GM21723 (cell line): ENCODE results near the gene SLC25A26.

Source experiments
- ATAC-seq: cut with Tn5 transposase; IDR thresholded peaks from one replicate; pipeline ENCODE4 v1.9.1; 2021; ENCODE audit warnings: mild to moderate bottlenecking, moderate library complexity; ENCODE audit not compliant: unreplicated experiment

SLC25A26 gene

DNA sequence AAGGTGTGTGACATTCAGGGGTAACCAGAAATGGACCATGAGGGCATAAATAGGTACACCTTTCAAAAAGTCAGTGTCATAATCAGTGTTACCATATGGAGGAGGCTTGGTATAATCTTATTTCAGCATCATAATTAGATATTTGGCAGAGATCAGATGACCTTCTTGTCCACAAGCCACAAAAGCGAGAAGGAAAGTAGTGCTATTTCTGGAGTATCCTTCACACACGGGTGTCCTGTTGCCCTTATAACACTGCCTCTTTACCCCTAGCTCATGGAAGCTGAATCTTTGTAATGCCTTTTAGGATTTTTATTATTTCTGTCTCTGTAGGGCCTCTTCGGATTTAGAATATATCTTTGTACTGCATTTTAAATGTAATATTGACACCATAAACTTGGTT is 147.2 kb downstream of the SLC25A26 start:
- ATAC-seq, result no peak

DNA sequence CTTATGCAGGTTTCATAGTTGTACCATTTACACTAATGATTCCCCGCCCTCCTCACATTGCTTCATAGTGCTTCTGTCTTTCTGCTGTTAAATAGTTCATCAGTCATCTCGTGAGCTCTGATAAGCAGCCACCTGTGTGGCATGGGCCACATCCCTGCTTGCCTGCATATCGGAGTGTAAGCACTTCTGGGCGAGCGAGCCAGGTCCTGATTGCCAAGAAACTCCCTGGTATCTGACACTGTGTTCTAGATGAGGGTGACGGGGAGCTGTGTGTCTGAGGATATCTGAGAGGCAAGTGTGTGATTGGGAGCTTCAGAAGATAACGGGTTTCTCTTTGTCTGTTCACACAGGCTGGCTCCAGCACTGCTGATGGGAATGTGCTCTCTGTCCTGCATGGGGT is 149.4 kb downstream of the SLC25A26 start:
- ATAC-seq, result no peak

- ATAC-seq, result no peak
These were observed 150.6 kb downstream of the SLC25A26 start for GRCh38 chr3:66371432-66371831.

GRCh38 chr3:66372681-66373350 is 152.0 kb downstream of the SLC25A26 start:
- ATAC-seq, result no peak

GRCh38 chr3:66376568-66376967 is 155.8 kb downstream of the SLC25A26 start:
- no peak for ATAC-seq

DNA sequence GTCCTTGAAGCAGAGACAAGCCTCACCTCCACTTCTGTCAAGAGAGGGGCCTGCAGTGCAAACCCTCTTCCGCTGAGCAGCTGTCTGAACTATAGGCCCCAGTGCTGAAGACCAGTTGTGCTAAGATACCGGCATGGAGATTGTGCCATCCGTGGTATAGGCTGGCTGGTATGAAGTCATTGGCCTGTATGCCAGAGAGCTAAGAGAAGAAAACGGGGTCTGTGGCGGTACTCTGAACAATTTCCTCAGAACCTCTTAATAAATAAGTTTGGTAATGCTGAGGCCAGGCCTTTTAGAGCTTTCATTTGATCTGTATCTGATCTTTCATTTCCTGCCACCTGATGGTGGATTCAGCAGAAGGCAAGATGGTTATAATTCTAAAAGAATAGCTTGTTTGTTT is 157.0 kb downstream of the SLC25A26 start:
- ATAC-seq, result no peak

DNA sequence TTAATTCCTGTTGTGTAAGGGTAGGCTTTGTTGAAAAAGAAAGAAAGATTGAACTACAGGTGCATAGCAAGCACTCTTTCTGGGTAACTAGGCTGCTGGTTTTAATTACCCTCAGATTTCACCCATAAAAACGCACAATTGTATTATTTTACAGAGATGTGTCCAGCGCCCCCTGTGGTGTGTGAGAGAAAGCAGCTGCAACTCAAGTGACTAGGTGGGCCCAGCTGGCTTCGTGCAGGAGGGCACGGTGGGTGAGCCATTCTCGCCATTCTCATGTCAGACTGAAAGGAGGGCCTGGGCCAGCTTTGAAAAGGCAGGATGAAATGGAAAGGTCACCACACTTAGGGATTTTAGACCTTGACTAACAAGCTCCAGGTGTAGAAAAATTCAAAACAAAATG is 157.5 kb downstream of the SLC25A26 start:
- no peak for ATAC-seq

GRCh38 chr3:66379565-66379964 is 158.8 kb downstream of the SLC25A26 start:
- ATAC-seq, result no peak

DNA sequence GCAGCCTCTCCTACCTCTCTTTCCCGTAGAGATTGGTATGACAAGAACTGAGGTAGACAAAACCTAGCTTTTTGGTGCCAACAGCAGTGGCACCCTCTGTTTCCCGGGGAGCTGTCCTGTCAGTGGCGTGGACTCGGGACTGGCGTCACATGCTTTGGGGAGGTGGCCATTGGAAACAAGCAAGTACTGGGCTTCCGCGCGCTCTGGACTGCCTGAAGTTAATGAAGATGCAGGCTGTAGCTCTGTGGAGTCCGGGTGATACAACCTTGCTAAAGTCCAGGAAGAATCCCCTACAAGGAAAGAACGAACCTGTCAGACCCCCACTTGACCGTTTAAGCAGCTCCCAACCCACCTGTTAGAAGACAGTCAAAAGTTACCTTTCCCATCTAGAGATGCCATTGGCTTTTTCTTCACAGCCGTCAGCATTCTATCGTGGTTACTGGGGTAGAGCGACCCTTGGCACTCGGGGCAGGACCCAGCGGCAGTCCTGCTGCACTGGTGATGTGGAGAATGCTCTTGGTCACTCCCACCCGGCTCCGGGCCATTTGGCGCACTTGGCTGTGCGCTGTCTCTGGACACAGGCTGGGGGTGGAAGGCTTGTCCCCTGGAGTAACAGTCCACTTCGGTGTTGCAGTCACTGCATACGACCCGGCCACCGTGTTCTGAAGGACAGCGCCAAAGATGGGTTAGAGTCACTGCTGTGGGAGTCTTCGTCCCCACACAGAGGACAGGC is 159.6 kb downstream of the SLC25A26 start:
- no peak for ATAC-seq

DNA sequence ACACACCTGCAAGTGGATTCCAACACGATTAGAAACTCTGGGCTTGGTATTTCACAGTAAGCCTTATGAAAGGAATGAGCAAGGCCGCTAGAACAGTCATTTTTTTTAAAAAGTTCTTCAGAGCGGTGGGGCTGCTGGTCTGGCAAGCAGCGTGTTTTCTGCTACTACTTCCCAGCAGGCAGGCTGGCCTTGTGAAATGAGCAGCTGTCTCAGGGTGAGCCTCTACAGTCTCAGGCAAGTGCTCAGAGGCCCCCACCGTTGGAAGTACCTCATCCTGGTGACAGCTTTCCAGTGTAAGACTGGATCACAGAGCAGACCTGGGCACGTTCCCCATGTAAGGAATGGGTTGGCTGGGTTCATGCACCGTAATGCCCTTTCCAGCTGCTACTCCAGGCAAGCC is 160.8 kb downstream of the SLC25A26 start:
- no peak for ATAC-seq

GRCh38 chr3:66382142-66382541 is 161.3 kb downstream of the SLC25A26 start:
- no peak for ATAC-seq

DNA sequence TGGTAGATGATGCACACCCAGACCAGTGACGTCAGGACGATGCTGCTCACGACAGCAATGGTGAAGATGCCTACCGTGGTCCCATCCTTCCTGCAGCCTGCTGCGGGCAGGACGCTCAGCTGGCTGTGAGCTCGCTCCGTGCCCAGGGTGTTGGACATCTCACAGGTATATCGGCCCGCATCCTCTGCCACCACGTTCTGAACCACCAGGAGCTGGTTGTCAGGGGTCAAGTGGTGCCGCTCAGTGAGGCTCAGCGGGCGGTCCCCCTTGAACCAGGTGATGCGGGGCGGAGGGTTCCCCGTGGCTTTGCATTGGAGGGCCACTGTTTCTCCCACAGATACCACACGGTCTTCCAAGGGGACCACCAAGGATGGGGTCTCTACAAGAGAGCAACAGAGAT is 162.2 kb downstream of the SLC25A26 start:
- no peak for ATAC-seq

DNA sequence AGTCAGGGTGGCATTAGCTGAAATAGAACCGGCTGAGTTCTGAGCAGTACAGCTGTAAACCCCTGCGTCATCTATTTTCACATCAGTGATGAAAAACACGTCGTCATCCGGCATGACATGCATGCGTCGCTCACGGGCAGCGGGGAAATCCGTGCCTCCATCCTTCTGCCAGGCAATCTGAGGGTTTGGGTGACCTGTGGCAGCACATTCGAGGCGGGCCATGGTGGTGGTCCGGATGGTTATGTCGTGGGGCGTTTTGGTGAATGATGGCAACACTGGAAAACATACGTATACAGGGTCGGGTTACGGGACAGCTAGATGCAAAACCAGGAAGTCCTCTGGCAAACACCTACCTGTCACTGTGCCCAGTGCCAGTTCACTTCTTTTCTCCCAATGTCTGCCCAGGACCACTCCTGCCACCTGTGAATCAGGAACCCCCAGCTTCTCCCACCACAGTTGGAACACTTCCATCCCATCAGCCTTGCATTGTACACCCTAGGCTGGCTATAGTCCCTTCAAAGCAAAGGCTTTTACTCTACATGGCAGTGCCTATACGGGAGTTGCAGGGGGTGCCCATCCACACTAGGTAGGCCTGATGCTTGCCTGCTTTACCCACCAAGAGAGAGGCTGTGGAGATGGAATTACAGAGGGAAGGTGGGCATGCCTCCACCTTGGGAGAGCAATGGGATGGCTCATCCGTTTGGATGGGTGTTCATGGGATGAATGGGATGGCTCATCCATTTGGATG is 163.4 kb downstream of the SLC25A26 start:
- ATAC-seq, result no peak

- ATAC-seq, result no peak
These were observed 164.3 kb downstream of the SLC25A26 start for GRCh38 chr3:66385066-66385465.

DNA sequence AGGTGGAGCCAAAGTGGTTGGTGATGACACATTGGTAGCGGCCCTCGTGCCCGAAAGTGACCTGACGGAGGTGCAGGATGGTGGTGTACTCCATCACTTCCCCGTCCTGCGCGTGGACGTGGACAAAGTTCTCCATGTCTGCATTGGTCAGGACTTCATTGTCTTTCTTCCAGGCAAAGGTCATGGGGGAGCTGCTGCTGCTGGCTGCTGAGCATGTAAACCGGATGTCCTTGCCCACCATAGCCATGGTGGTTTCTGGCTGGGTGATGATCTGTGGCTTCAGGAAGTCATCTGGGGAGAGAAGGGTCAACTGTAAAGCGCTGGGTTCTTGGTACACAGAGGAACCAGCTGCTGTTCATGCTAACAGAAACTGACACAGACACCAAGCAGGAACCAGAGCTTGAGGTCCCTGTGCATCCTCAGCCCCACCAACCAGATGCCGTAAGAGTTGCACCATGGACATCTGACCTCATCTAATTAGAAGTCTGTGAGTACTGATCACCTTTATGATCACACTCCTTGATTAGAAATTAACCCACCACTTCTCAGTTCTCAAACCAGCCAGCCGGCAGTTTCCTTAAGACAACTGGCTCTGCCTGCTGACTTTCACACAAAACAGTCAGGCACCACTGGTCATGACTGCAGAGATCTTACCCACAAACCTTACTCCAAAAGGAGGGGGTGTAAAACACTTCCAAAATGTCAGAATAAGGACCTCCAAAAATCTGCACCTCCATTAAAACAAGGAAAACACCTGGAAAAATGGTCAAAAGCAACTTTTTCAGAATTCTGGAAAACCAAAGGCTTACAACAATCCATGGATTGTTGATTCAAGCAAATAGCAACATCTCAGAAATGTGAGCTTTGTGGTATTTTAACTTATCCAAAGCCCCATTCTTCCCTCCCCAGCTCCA is 165.5 kb downstream of the SLC25A26 start:
- ATAC-seq, result peak; percentile 82

GRCh38 chr3:66386925-66387650 is 166.3 kb downstream of the SLC25A26 start:
- ATAC-seq, result peak; percentile 48

DNA sequence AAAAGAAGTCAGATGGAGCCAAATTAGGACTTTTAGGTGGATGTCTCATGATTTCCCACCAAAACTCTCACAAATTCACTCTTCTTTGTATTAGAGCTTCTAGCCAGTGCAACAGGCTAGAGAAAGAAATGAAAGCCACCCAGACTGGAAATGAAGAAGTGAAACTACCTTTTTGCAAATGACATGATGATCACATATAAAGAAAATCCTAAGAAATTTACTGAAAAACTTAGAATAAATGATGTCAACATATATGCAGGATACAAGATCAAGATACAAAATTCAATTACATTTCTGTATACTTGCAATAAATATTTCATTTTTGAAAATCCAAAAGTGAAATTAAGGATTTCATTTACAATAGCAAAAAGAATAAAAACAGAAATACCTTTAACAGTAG is 169.2 kb downstream of the SLC25A26 start:
- ATAC-seq, result peak; percentile 38

DNA sequence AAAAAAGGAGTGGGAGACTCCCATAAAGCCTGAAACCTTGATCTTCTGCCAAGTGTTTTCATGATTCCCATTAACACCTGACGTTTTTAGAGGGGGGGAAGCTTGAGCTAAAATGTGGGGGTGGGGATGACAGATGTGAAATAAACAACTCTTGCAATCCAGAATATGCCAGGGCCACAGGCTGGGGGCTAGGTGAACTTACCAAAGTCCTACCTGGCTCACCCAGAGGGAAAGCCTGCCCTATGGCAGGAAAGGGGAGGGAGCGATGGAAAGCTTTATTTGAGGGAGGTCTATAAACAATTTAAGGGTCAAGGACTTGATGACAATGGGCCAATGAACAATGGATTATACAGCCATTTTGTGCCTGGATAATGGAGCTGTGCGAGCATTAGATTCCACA is 171.7 kb downstream of the SLC25A26 start:
- no peak for ATAC-seq

DNA sequence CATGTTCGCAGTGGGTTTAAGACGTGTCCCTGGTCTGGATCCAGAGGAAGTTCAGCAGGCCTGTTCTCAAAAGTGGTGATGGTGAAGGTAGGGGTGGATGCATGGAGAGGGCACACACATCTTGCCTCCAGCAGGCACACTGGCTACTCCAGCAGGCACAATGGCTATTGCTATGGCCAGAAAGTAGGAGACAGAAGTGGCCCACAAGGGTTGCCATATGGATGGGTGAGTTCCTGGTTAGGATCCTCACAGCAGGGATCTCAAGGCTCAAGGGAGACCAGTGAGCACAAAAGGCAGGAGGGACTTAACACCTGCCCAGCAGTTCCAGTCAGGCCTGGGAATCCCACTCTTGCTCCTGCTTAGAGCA is 172.1 kb downstream of the SLC25A26 start:
- ATAC-seq, result no peak

DNA sequence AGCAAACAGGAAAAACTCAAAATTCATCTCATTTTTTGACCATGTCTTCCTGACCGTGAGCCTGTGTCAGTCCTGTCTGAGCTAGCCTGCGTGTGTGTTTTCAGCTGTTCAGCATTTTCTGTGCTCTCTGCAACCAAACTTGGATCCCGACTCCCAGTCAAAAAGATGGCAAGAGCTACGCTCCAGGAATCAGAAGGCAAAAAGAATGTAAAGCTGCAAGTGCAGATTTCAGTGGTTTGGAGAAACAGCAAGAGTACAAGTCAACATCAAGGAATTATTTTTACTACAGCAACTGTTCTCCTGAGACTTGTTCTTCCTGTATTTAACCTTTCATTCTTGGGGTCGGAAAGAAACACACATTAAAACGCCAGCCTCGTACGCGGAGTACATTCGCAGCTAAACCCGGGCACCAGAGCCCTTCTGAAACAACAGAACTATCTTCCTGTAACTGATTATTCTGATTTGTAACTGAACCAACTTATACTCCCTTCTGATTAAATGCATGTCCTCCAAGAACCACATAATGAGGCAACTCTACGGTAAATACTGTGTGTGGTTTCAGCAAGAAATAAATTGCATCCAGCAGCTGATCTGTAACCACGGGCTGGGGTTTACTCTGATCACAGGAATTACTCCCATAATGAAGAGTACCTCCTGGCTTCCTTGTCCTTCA is 172.7 kb downstream of the SLC25A26 start:
- peak; percentile 21 for ATAC-seq
